ENCODE measurements around the gene TNFAIP8L2. TPM values are rescaled to one million over a fixed set of nuclear protein-coding genes. Genes with fewer than 3 reads are reported as not detected.
"Not testable (repeated sequence)": the region's sequence is repeated elsewhere in the genome, so short reads cannot be mapped to it uniquely, and the experiment has no call there.

The TNFAIP8L2 gene
- total RNA-seq, 1 donor from 2014 or later: 10.3 TPM

DNA sequence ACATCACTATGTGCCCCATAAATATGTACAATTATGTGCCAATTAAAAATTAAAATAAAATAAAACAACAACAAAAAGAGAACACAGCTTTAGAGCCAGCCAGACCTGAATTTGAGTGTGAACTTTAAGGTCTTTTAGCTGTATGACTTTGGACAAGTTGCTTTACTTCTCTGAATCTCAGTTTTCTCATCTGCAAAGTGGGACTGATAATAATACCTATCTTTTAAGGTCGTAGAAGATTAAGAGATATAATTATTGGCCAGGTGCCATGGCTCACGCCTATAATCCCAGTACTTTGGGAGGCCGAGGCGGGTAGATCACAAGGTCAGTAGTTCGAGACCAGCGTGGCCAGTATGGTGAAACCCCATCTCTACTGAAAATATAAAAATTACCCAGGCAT is 36.9 kb downstream of the TNFAIP8L2 start:
- Histone ChIP-seq H3K27ac (no peak overlapping the region), H3K36me3 (no peaks in the 10 kb centered on the region), H3K9me3 (no peaks in the 10 kb centered on the region), H3K4me1 (peaks cover 25% of the 10 kb centered on the region), H3K27me3 (no peaks in the 10 kb centered on the region), H3K4me3 (no peak overlapping the region)
- TF ChIP-seq, protein P1, sequence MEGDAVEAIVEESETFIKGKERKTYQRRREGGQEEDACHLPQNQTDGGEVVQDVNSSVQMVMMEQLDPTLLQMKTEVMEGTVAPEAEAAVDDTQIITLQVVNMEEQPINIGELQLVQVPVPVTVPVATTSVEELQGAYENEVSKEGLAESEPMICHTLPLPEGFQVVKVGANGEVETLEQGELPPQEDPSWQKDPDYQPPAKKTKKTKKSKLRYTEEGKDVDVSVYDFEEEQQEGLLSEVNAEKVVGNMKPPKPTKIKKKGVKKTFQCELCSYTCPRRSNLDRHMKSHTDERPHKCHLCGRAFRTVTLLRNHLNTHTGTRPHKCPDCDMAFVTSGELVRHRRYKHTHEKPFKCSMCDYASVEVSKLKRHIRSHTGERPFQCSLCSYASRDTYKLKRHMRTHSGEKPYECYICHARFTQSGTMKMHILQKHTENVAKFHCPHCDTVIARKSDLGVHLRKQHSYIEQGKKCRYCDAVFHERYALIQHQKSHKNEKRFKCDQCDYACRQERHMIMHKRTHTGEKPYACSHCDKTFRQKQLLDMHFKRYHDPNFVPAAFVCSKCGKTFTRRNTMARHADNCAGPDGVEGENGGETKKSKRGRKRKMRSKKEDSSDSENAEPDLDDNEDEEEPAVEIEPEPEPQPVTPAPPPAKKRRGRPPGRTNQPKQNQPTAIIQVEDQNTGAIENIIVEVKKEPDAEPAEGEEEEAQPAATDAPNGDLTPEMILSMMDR (IDR thresholded peaks at IDR 0.05): no peak
- no peak for DNase-seq
- intact Hi-C loops (cut with DNase I): no loop called here
- ATAC-seq: no peak

DNA sequence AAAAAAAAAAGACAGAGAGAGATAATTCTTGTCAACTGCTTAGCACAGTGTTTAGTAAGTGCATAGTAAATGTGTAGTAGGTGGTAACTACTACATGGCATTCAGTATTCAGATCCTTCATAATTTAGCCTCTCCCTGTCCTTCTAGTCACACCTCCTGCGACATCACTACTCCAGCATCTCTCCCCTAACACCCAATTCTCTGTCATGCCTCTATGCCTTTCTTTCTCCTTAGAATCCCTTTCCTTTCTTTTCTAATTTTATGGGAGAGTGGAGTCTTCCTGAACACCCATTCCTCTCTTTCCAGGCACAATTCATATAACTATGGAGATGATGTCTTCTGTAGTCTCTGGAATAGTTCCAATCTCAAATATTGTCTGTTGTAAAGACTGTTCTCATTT is 37.4 kb downstream of the TNFAIP8L2 start:
- H3K4me1 ChIP-seq: peaks cover 19% of the 10 kb centered on the region
- TF ChIP-seq, protein P1 (IDR thresholded peaks at IDR 0.05): no peak
- ATAC-seq: no peak
- H3K4me3 ChIP-seq: no peak overlapping the region
- DNase-seq: no peak
- no peaks in the 10 kb centered on the region for H3K36me3 ChIP-seq
- intact Hi-C loops (cut with DNase I): no loop called here
- no peaks in the 10 kb centered on the region for H3K9me3 ChIP-seq
- no peak overlapping the region for H3K27ac ChIP-seq
- no peaks in the 10 kb centered on the region for H3K27me3 ChIP-seq

DNA sequence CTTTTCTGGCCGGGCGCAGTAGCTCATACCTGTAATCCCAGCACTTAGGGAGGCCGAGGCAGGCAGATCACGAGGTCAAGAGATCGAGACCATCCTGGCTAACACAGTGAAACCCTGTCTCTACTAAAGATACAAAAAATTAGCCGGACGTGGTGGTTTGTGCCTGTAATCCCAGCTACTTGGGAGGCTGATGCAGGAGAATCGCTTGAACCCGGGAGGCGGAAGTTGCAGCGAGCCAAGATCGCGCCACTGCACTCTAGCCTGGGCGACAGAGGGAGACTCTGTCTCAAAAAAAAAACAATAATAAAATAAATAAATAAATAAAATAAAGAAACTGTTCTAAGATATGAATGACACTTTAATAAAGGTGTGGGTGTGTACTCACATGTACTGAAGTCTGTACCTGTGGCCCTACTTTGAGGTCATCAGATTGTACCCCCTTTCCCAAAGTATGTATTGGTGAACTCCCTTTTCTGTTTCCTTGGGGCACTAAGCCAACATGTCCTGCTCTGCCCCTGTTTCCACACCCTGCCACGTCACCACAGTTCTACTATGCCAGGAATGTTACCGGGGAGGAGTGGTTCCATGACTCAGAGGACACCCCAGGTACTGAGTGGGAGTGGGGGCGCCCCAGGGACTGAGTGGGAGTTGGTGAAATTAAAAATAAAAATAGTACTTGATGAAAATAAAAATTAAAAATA is 38.6 kb downstream of the TNFAIP8L2 start:
- intact Hi-C loops (cut with DNase I); H3K36me3 ChIP-seq; H3K27me3 ChIP-seq; H3K9me3 ChIP-seq: not testable (repeated sequence)
- DNase-seq (peak; percentile 82), ATAC-seq (peak; percentile 58)
- Histone ChIP-seq H3K27ac (peak overlapping the region; percentile 70), H3K4me1 (peaks cover 14% of the 10 kb centered on the region), H3K4me3 (peak overlapping the region; percentile 12)

DNA sequence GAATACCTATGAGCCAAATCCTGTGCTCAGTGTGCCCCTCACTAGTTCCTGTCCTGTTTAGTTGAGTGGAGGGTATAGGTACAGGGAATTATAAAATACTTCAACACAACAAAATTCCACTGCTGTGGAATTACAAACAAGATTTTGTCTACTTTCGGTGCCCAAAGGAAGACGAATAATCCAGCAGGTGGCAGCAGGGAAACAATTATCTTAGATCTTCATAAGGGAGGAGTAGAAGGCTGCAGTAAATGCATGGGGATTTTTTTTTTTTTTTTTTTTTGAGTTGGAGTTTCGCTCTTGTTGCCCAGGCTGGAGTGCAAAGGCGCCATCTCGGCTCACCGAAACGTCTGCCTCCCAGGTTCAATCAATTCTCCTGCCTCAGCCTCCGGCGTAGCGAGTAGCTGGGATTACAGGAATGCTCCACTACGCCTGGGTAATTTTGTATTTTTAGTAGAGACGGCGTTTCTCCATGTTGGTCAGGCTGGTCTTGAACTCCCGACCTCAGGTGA is 39.9 kb downstream of the TNFAIP8L2 start:
- Histone ChIP-seq H3K36me3 (no peaks in the 10 kb centered on the region), H3K27me3 (no peaks in the 10 kb centered on the region), H3K4me1 (peaks cover 19% of the 10 kb centered on the region), H3K27ac (peak overlapping the region; percentile 70), H3K9me3 (no peaks in the 10 kb centered on the region), H3K4me3 (peak overlapping the region; percentile 12)
- DNase-seq: no peak
- ATAC-seq: peak; percentile 33
- TF ChIP-seq, protein P1 (IDR thresholded peaks at IDR 0.05): peak; percentile 58
- intact Hi-C loops (cut with DNase I): no loop called here

DNA sequence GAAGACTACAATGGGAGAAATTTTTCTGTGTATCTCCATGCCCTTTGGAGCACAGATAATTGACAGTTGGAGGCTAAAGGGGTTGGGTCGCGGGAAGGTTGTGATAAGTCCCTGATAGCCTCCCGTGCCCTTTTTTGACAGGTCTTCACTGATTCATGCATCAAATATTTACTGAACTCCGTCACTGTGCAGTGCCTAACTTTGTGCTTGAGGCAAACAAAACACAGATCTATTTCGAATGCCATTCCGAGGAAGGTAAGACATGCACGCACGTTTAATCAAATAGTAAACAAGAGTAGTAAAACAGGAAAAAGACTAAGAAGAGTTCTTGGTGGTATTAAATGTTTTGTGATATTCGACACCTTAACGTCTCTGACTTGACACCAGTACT is 41.4 kb downstream of the TNFAIP8L2 start:
- peaks cover 23% of the 10 kb centered on the region for H3K4me1 ChIP-seq
- H3K36me3 ChIP-seq: peaks cover 7% of the 10 kb centered on the region
- H3K27me3 ChIP-seq: no peaks in the 10 kb centered on the region
- peak overlapping the region; percentile 82 for H3K4me3 ChIP-seq
- intact Hi-C loops (cut with DNase I): no loop called here
- H3K9me3 ChIP-seq: no peaks in the 10 kb centered on the region
- ATAC-seq: no peak
- DNase-seq: no peak
- TF ChIP-seq, protein P1 (IDR thresholded peaks at IDR 0.05): no peak
- peak overlapping the region; percentile 85 for H3K27ac ChIP-seq

DNA sequence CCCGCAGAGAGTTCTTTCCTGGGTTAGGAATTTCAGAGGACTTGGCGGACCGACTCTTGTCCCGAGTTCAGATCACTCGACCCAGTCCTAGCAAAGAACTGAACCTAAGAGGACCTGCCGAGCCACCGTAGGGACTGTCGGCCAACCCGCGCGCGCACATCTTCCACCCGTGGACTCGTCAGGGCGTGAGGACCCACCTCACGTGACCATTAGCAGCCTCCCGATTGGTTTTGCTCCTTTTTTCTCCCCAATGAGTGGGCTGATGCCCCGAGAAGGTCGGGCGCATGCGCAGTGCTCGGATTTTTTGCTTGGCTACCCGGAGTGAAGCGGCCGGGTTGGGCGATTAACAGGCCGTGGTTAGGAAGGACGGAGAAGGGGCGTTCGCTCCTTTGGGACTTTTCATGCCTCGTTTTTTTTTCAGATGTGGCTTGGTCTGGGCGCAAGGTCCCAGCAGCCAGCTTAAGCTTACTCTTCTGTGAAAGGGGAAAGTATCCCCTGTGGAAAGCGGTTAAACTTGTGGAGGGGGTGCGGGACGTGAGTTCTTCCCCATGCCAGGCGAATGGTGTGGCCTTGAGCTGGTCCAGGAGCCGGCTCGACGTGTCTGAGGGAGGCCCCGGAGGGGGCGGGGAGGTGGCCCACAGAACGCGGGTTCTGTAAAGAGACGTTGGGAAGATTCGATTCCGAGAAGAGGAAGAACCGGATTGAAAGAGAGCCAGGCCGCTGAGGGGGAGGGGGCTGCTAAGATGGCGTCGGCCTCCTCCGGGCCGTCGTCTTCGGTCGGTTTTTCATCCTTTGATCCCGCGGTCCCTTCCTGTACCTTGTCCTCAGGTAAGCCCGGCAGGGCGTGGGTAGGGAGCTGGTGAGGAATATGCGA is 42.0 kb downstream of the TNFAIP8L2 start, which contains the start of gene PIP5K1A:
Gene PIP5K1A, plus strand, starts transcription at position 299 of the 874 bp plus-strand sequence. Its CDS starts 445 bp downstream, at position 744.
- peaks cover 23% of the 10 kb centered on the region for H3K4me1 ChIP-seq
- DNase-seq: peak; percentile 100
- peaks cover 13% of the 10 kb centered on the region for H3K36me3 ChIP-seq
- peak within 1 kb of the TSS; percentile 82 for H3K4me3 ChIP-seq
- intact Hi-C loops (cut with DNase I): no loop called here
- no peaks in the 10 kb centered on the region for H3K9me3 ChIP-seq
- ATAC-seq: peak; percentile 96
- no peaks in the 10 kb centered on the region for H3K27me3 ChIP-seq
- H3K27ac ChIP-seq: peak within 1 kb of the TSS; percentile 85
- TF ChIP-seq, protein P1 (IDR thresholded peaks at IDR 0.05): no peak

All from upper lobe of right lung (tissue), 1 donor.